NCI-H1105 treated with DMSO at 0.1 percent for 48 hours (cell line): ENCODE data around the gene PKIB.
A peak's percentile ranks its signal among the peaks of the same experiment; 100 is the strongest.
"Not testable (repeated sequence)": the region's sequence is repeated elsewhere in the genome, so short reads cannot be mapped to it uniquely, and the experiment has no call there.

Experiments
- DNase-seq: peaks from one replicate; lab custom pipeline; 2025; lab: John Stamatoyannopoulos, UW

PKIB gene

GRCh38 chr6:122609881-122610689 lies at the start of gene PKIB:
Gene PKIB (plus strand): TSS chr6:122610405. CDS start chr6:122717795, 107,390 bp downstream.
- DNase-seq: peak; percentile 80

DNA sequence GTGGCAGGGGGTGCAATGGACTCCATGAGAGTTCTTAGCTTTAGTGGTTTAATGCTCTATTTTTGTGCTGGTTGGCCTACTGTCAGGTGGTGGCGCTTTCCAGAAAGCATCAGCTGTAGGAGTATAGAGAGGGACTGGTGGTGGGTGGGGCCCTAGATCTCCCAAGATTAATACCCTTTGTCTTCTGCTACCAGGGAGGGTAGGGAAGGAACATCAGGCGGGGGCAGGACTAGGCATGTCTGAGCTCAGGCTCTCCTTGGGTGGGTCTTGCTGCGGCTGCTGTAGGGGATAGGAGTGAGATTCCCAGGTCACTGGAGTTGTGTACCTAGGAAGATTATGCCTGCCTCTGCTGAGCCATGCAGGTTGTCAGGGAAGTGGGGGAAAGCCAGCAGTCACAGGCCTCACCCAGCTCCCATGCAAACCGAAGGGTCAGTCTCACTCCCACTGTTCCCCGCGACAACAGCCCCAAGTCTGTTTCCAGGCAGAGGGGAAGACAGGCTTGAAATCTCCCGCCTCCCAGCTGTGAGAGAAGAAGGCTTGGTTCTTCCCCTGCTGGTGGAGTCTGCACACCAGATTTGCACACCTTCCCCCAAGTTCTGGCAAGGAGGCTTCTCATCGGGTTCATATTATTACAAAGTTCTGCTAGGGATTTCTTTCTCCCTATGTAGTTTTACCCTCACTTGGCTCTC lies 46.7 kb upstream of the PKIB start:
- no peak for DNase-seq

GRCh38 chr6:122564230-122564629 lies 46.0 kb upstream of the PKIB start:
- no peak for DNase-seq

DNA sequence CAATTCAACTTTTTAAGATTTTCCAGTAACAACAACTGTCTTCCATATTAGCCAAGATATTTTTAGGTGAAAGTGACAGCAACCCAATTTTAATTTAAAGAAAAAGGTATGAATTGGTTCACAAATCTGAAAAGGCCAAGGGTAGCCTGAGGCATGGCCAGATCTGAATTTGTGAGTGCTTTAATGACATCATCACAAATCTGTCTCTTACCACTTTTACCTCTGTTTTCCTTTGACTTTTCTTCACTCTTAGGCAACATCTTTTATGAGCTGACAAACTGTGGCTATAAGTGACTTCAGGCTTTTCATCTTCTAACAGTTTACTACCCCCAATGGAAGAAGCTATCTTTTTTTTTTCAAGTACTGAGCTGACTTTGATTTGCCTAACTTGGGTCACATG lies 44.5 kb upstream of the PKIB start:
- no peak for DNase-seq

DNA sequence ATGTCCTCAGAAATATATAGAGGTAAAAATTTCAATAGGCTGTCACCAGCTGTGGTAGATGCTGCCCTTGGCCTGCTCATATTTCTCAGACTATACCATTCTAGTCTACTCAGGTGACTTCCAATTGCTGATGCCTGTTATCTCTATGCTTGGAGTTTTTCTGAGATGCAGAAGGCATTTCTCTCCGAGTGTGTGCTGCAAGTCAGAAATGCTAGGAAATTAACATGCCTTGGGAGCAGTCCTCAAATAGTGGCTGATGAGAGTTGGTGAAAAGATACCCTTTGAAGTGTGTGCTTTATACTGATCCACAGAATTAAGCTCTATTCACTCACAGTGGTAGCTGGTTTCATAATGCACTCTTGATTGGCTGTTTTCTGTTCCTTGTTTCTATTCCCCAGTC lies 43.2 kb upstream of the PKIB start:
- DNase-seq: no peak

GRCh38 chr6:122568350-122568749 lies 41.9 kb upstream of the PKIB start:
- DNase-seq: no peak

DNA sequence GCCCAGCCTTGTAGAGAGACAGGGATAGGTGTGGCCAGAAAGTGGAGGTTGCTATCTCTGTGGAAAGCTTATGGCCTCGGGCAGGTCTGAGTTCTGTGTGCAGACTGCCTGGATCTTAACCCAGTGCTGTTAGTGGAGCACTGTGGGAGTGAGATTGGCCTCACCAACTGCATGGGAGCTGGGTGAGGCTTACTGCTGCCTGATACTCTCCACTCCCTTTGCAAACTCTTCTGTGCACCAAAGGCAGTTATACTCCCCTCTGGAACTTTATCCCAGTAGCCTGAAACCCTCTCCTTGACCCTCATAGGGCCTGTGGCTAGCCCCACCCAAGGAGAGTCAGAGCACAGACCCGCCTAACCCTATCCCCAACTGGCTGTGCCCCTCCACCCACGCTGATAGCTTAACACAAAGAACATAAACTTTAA lies 41.4 kb upstream of the PKIB start:
- no peak for DNase-seq

DNA sequence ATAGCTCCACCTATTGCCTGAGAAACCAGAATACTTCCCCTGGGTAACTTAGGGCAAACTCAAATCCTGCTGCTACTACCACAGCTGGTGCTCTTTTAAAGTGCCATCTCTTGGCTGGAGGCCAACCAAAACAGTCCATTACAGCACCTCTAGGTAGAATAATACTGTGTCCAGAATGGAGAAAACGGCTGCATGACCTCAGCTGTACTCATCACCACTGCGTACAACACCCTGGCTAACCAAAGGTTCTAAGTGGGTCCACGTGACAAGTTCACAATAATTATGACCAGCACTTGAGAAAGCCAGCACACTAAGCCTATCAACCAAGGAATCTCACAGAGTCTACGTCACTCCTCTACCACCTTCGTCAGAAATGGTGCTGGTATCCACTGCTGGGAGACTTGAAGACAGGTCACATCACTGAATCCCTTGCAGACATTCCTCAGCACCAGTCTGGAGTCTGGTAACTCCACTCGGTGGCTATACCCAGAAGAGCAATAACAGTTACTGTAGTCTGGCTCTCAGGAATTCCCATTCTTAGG lies 40.9 kb upstream of the PKIB start:
- no peak for DNase-seq

- DNase-seq: no peak
Measured at GRCh38 chr6:122571888-122572287, 38.3 kb upstream of the PKIB start.

DNA sequence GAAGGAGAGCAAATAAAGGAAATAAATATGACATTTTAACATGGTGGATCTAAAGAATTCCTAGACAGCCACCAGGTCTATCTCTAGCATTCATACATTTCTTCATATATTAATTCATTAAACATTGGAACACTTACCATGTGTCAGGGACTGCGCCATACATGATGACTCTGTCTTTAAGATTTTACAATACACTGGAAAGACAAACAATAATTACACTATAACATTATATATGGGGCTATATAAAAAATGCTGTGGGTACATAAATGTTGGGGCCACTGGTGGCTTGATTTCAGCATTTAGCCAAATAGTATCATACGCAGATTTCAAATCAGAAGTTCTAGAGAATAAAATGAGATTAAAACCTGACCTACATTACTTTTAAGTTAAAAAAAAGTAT lies 33.3 kb upstream of the PKIB start:
- no peak for DNase-seq

GRCh38 chr6:122578961-122579360 lies 31.2 kb upstream of the PKIB start:
- no peak for DNase-seq

DNA sequence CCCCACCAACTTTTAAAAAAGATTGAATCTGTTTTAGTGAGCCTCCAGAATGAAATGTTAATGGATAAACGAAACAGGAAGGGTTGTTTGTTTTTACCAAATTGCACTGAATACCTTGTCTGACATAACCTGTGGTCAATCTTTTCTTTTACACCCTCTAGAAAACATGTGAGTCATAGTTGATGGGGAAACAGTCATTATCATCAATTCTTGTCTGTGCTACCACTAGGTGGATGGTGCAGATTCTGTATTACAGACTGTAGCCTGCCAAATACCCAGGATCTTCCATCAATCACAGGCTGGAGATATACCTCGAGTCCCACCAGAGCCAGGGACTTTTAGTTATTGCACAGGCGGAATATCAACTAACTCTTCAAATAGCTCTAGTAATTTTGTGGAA lies 29.5 kb upstream of the PKIB start:
- DNase-seq: no peak

- no peak for DNase-seq
Measured at GRCh38 chr6:122589115-122589514, 21.1 kb upstream of the PKIB start.

- not testable (repeated sequence) for DNase-seq
Measured at GRCh38 chr6:122598295-122598694, 11.9 kb upstream of the PKIB start.

DNA sequence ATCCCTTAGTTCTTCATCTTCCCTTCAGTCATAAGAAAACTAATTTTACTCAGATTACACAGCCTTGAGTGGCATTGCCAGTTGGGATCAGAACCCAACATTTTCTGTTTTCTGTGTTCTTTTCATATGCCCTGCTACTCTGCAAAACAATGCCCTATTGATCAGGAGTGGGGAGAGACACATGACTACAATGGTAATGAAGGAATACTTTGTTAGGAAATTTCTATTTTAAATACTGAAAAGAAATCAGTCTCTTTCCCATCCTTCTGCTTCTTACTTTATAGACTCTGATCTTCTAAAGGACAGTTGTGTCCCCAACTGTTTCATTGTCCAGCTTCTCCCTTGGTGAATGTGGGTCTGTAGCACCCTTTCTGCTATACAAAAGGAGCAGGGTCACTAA lies 5.5 kb upstream of the PKIB start:
- DNase-seq: no peak

GRCh38 chr6:122610690-122611455 lies 668 bp downstream of the PKIB start:
- DNase-seq: peak; percentile 66

- no peak for DNase-seq
Measured at GRCh38 chr6:122612838-122613237, 2.6 kb downstream of the PKIB start.

GRCh38 chr6:122614303-122614702 lies 4.1 kb downstream of the PKIB start:
- no peak for DNase-seq

- DNase-seq: no peak
Measured at GRCh38 chr6:122615409-122615808, 5.2 kb downstream of the PKIB start.

DNA sequence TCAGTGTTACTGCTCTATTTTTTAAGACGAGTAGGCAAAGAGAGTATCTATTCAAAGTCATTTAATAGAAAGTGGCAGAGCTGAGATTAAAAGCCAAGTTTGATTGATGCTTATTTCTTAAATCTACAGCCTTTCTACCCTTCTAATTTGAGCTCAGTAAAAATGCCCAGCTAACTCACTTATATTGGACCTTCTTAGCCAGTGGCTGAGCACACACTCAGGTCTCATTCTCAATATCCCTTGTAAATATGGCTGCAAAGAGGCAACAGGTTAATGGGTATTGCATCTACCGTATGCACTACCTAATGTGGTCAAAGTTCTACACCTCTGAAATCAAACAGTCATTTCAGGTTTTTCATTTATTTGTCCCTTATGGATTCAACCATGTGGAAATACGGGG lies 6.7 kb downstream of the PKIB start:
- DNase-seq: no peak

- DNase-seq: no peak
Measured at GRCh38 chr6:122619309-122619708, 9.1 kb downstream of the PKIB start.

- no peak for DNase-seq
Measured at GRCh38 chr6:122620428-122620827, 10.2 kb downstream of the PKIB start.

DNA sequence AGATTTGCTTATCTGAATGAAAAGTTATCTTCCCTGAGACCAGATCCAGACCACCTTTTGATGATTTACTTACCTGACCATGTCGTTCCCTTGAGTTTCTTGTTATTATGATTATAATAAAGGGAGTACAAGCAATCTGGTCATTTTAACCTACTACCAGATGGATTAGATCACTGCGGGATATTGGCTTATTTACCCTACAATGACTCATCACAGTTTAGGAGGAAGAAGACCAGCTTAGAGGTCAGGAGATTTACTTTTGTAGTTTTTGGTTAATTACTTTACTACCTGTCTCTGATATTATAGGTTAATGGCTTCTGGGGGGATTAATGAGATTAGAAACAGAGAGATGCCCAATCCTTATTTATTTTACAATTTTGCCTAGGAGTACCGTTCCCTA lies 10.7 kb downstream of the PKIB start:
- no peak for DNase-seq
